Ectodermal cell (in vitro differentiated cells): ENCODE measurements around the gene DNAL1.
"Not testable (repeated sequence)": the region's sequence is repeated elsewhere in the genome, so short reads cannot be mapped to it uniquely, and the experiment has no call there.

Experiments
- H3K27ac ChIP-seq: 2 replicates; pipeline ENCODE4 v1.7.0; 2013; ENCODE audit warnings: mild to moderate bottlenecking, low read depth, low read length; ENCODE audit not compliant: insufficient read depth, poor library complexity, severe bottlenecking
- H3K27me3 ChIP-seq: 2 replicates; pipeline ENCODE4 v1.7.0; 2013; ENCODE audit warnings: mild to moderate bottlenecking, low read length; ENCODE audit not compliant: insufficient read depth, control insufficient read depth, poor library complexity, severe bottlenecking
- H3K36me3 ChIP-seq: one replicate; pipeline ENCODE4 v1.7.0; 2013; ENCODE audit warnings: low read length; ENCODE audit not compliant: control insufficient read depth, insufficient read depth
- H3K4me1 ChIP-seq: one replicate; pipeline ENCODE4 v1.7.0; 2013; ENCODE audit warnings: low read length; ENCODE audit not compliant: control insufficient read depth, insufficient read depth
- H3K4me3 ChIP-seq: 2 replicates; pipeline ENCODE4 v1.7.0; 2013; ENCODE audit warnings: low read depth, low read length, control low read depth; ENCODE audit not compliant: insufficient read depth
- H3K9me3 ChIP-seq: 2 replicates; pipeline ENCODE4 v1.7.0; 2013; ENCODE audit warnings: mild to moderate bottlenecking, low read length, moderate library complexity; ENCODE audit not compliant: control insufficient read depth
- WGBS, 2 experiments: methylation state at CpG; one replicate each; pipeline ENCODE4 v1.1.7; 2013; ENCODE audit warnings: missing lambda C conversion rate in 2 of 2; 5-methylcytosine and 5-hydroxymethylcytosine counted together

Gene DNAL1

DNA sequence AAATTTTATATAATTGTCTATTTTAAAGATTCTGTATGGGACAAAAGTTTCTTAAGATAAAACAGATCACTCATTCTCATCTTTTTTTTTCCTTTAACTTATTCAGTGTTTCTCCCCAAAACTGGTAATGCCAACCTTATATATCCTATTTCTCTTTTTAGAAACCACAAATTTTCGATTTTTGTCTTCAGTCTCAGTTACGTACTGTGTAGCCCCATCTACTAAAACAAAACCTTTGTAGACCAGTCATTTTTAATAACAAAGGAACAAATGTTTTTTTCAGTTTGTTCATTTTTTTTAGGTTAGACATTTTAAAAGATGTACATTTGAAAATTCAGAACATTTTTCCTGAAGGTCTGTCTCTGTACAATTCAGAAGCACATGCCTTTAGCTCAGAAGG is 51.2 kb downstream of the DNAL1 start:
- Histone ChIP-seq H3K4me1 (no peaks in the 10 kb centered on the region), H3K27me3 (no peaks in the 10 kb centered on the region), H3K9me3 (no peaks in the 10 kb centered on the region), H3K36me3 (no peaks in the 10 kb centered on the region), H3K4me3 (no peak overlapping the region), H3K27ac (no peak overlapping the region)
- 95 to 98% methylated on average over 2 of the region's 2 CpGs for WGBS, 2 experiments

DNA sequence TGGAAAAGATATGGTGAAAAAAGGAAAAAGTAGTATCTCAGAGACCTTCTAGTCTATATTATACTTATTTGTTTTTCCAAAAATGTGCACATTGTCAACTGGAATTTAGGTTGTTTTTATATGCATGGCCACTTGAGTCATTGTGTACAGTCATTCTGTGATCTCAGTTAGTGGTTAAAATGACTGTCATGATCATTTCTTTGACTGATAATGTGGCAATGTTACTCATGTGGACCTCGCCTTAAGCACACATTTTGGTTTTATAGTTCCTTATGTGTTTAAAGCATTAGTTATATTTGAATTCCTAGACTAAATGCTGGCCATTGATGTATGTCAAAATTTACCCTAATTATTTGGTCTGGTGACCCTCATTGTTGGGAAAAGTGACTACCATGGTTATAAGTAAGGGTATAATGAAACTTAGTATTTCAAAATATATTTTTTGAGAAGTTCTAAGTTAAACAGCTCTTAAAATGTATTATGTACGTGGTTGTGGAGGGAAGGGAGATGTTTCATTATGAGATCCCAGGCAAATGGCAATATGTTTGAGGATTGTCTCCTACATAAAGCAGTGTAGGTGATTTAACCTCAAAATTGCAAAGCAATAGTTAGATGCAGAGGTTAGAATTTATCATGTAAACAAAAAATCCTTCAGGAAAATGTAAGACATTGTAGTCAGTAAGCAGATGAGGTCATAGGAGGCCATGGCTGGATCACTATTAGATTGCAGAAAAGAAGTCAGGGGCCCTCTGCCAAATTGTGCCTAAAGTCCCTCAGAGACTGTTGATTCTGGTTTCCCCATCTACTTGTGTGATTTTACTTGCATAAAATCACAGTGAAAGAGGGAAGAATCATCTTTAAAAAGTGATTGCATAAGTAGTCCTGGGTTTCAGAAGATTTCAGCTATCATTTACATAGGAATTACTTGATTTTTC is 51.9 kb downstream of the DNAL1 start:
- Histone ChIP-seq H3K27ac (no peak overlapping the region), H3K27me3 (no peaks in the 10 kb centered on the region), H3K4me1 (no peaks in the 10 kb centered on the region), H3K4me3 (no peak overlapping the region), H3K9me3 (no peaks in the 10 kb centered on the region), H3K36me3 (no peaks in the 10 kb centered on the region)
- 92 to 96% methylated on average over 2 of the region's 2 CpGs for WGBS, 2 experiments

- Histone ChIP-seq H3K27me3 (no peaks in the 10 kb centered on the region), H3K36me3 (peaks cover 2% of the 10 kb centered on the region), H3K4me1 (no peaks in the 10 kb centered on the region), H3K9me3 (no peaks in the 10 kb centered on the region), H3K4me3 (no peak overlapping the region), H3K27ac (no peak overlapping the region)
- 89 to 93% methylated on average over 1 of the region's 1 CpG for WGBS, 2 experiments
Observed at GRCh38 chr14:73700325-73700724, 55.5 kb downstream of the DNAL1 start.

DNA sequence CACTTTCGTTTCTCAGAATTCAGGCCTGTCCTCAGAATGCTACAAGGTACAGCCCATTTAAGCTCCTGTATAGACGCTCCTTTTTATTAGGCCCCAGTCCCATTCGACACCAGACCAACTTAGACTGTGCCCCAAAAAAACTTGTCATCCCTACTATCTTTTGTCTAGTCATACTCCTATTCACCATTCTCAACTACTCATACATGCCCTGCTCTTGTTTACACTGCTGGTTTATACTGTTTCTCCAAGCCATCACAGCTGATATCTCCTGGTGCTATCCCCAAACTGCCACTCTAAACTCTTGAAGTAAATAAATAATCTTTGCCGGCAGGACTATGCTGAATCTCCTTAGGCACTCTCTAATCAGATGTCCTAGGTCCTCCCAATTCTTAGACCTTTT is 63.3 kb downstream of the DNAL1 start:
- not testable (repeated sequence) for H3K36me3 ChIP-seq, H3K27me3 ChIP-seq, H3K9me3 ChIP-seq, H3K4me1 ChIP-seq, H3K27ac ChIP-seq, H3K4me3 ChIP-seq
- WGBS, 2 experiments = 90 to 96% methylated on average over 4 of the region's 4 CpGs

DNA sequence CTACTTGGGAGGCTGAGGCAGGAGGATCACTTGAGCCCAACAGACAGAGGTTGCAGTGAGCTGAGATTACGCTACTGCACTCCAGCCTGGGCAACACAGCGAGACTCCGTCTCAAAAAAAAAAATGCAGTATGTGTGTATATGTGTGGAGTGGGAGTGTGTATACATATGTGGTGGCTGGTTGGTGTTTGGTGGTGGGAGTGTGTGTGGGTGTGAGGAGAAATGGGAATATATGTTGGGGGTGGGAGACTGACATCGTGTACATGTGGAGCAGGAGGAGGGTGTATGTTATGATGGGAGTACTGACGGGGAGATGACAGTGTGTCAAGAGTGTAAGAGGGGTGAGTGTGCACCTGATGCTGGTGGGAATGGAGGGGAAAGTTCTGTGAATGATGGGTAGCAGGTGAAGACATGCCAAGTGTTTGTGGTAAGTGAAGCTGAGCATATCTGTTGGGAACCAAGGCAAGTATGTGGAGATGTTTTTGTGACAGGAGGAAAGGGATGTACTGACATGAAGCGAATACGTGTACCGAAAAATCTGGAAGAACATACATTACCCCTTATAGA is 65.2 kb downstream of the DNAL1 start:
- Histone ChIP-seq H3K27me3 (no peaks in the 10 kb centered on the region), H3K36me3 (no peaks in the 10 kb centered on the region), H3K4me3 (no peak overlapping the region), H3K9me3 (no peaks in the 10 kb centered on the region), H3K4me1 (peaks cover 5% of the 10 kb centered on the region), H3K27ac (no peak overlapping the region)
- 95 to 96% methylated on average over 8 of the region's 8 CpGs for WGBS, 2 experiments

DNA sequence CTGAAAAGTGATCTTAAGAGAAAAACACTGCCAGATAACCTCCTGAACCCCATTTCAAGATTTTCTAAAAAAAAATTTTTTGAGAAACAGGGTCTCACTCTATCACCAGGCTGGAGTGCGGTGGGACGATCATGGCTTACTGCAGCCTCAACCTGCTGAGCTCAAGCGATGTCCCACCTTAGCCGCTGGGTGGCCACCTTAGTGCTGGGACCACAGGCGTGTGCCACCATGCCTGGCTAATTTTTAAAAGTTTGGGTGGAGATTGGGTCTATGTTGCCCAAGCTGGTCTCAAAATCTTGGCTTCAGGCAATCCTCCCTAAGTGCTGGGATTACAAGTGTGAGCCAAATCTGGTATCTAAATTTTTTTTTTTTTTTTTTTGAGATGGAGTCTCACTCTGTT is 66.0 kb downstream of the DNAL1 start:
- peaks cover 5% of the 10 kb centered on the region for H3K4me1 ChIP-seq
- H3K27me3 ChIP-seq = no peaks in the 10 kb centered on the region
- no peaks in the 10 kb centered on the region for H3K9me3 ChIP-seq
- H3K4me3 ChIP-seq = no peak overlapping the region
- 86% methylated on average over 5 of the region's 5 CpGs for WGBS, 2 experiments
- H3K36me3 ChIP-seq = no peaks in the 10 kb centered on the region
- H3K27ac ChIP-seq = no peak overlapping the region

DNA sequence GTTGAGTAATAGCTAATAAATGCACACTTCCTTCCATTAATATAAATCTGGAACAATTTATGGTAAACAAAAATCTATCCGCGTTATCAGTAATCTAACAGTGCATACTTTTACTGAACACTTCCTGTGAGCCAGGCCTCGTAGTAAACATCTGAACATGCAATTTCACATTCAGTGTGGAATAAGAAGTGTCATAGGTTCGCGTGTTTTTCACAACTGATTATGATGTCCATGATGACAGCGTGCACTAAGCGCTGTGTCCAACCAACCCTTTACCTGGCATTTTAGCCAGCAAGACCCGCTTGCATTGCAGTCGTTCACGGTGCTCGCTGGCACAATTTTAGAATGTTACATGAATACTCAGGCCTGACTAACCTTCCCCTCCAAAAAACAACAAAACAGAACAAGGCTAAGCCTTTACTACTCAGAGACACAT is 67.3 kb downstream of the DNAL1 start:
- H3K36me3 ChIP-seq = no peaks in the 10 kb centered on the region
- no peak overlapping the region for H3K27ac ChIP-seq
- WGBS, 2 experiments = 79% methylated on average over 11 of the region's 11 CpGs
- peak overlapping the region; percentile 90 for H3K4me3 ChIP-seq
- H3K4me1 ChIP-seq = peaks cover 9% of the 10 kb centered on the region
- H3K9me3 ChIP-seq = no peaks in the 10 kb centered on the region
- no peaks in the 10 kb centered on the region for H3K27me3 ChIP-seq

- Histone ChIP-seq H3K27ac (no peak overlapping the region), H3K36me3 (no peaks in the 10 kb centered on the region), H3K9me3 (no peaks in the 10 kb centered on the region), H3K4me1 (peaks cover 15% of the 10 kb centered on the region), H3K4me3 (peak overlapping the region; percentile 90), H3K27me3 (no peaks in the 10 kb centered on the region)
- 1 to 2% methylated on average over 20 of the region's 20 CpGs for WGBS, 2 experiments
Observed at GRCh38 chr14:73712540-73713180, 67.9 kb downstream of the DNAL1 start.

- H3K9me3 ChIP-seq = no peaks in the 10 kb centered on the region
- H3K36me3 ChIP-seq = no peaks in the 10 kb centered on the region
- WGBS, 2 experiments = 1 to 2% methylated on average over 21 of the region's 21 CpGs
- peak overlapping the region; percentile 90 for H3K4me3 ChIP-seq
- H3K4me1 ChIP-seq = peaks cover 19% of the 10 kb centered on the region
- H3K27me3 ChIP-seq = no peaks in the 10 kb centered on the region
- peak overlapping the region; percentile 92 for H3K27ac ChIP-seq
Observed at GRCh38 chr14:73713206-73713802, 68.5 kb downstream of the DNAL1 start.
